NCI-H1436 treated with DMSO at 0.1 percent for 48 hours (cell line): ENCODE results near the gene HAND2.

Experiments
- DNase-seq: peaks from one replicate; lab custom pipeline; 2025; lab: John Stamatoyannopoulos, UW

Gene HAND2

GRCh38 chr4:173501592-173502150 is 28.4 kb downstream of the HAND2 start:
- DNase-seq: no peak

DNA sequence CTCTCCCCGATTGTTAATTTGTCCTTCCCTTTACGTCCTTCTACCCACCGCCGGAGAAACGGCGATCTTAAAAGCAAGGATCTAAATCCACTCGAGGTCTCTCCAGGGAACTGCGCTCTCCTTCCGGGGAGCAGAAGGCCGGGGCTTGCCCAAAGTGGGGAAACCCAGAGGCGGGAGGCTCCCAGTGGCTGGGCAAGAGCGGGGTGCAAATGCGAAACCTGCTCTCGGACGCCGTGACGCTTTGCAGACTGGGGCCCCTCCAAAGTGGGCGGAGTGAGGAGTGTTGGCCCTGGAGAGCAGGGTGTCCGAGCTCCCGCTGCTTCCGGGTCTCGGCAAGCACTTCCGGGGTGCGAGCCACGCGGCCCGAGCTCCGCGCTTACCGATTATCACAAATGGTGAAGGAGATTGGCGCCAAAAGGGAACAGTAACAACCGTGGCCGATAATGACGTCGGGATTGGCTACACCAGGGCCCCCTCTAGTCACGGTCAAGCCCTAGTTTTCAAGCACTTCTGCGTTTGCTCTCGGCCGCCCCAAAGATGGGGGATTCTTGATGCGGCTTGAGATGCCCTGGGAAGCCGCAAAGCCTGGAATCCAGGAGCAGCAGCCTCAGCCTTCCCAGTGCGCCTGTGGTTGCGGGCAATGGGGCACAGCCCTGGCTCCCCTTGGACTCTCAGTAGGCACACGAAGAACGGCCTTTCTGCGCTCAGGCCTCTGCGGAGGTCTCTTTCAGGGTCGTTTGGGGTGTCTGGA is 29.0 kb downstream of the HAND2 start:
- DNase-seq: no peak

DNA sequence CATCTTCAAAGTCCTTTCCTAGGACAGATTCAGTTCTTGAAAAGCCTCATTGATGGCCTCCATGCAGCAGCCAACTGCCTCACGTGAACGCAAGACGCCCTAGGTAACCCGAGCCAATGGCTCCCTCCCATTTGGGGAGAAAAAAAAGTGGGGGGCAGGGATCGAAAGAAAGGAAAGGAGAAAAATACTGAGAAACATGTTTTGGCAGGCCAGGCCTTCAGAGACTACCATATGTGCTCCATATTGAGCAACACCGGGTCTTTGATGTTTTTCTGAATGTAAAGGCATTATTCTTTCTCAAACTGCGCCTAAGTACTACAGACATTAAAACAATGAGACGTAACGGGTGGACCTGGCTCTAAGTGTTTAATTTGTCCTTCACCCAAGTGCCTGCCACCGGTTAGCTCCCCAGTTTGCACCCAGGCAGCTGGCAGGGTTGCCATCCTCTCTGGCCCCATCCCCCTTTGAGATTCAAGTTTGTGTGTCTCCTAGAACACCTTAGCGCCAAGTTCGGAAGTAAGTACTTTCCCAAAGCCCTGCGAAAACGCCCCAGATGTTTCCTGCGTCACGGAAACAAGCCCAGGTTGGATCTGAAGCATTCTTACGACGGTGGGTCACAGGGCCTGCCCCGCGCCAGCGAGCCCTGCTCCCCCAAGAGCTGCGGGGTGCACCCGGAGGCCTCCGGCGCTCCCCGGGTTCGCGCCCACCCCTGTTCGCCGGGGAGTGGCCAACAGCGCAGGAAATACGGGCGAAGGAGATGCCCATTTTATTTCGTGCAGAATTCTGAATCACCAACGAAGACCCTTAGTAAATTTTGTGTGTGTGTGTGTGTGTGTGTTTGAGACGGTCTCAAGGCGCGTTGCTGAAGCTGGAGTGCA is 30.1 kb downstream of the HAND2 start:
- DNase-seq: no peak

GRCh38 chr4:173498771-173499170 is 31.3 kb downstream of the HAND2 start:
- DNase-seq: no peak

DNA sequence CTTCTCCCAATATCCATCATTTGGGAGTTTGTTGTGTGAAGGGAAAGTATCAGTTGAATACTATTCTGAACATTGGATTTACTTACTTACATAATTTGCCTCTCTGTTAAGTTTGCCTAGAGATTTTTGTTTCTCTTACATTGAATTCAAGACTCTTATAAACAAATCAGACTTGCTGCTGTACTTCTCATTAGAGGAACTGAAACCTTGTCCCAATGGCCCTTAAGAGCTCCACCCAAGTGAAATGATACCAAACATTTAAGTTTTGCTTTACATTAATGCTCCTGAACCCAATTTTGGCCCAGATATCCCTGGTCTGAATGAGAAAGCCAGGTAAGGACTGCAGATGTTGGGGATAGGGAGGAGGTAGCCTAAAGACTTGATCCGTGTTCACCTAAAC is 32.0 kb downstream of the HAND2 start:
- DNase-seq: no peak

DNA sequence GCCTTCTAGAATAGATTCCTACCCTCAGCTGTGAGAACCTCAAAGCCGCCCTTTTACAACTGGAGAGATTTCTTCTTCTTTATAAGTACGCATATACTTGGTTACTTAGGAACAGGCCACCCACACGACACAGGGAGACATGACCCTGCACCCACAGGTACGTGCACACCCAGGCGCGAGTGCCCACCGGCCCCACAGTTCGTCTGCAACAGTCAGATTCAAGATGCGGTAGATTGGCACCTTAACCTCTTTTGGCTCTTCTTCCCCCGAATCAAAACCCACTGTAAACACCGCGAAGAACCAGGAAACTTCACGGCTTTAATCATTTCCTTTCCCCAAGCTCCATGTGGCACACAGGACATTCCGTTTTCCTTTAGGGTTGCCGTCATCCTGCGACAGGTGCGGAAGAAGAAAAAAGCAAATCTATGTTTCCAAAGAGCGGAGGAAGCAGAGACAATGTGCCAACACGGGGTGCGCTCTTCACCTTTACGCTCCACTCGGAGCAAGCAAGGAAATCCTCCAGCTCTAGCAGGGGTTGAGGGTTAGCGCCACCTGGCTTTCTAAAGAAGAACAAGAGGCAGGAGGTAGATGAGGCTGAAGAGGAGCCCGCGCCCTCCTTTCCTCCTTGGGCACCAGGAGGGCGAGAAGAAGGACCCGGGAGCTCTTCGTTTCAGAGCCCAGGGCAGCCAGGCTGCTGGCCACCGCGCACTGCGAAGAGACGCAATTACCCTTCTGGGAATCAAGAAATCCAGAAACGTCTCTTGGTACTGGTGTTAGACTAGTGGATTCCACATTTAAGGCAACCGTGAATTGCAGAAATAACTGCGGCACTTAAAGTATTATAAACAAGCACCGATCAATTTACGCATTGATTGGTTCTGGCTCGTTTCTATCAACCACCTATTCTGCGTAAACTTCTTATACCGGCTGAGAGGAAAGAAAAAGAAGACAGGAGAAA is 35.7 kb downstream of the HAND2 start:
- DNase-seq: peak; percentile 8

GRCh38 chr4:173493041-173493440 is 37.0 kb downstream of the HAND2 start:
- DNase-seq: no peak

DNA sequence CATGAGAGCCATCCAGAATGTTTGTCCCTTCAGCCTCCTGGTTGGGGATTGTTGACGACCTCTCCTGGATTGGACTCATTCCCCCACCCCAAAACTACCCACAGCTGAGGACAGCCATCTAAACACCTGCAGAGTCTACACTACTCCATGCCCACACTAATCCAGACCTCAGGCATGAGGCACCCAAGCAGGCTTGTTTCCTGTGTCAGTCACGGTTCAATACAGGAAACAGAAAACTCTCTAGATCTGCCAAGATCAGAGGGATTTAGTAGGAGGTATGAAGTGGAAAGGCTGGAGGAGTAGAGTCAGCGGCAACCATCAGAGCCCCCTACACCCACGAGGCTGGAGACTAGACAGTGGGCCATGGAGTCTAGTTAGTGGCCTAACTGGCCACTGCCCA is 37.7 kb downstream of the HAND2 start:
- no peak for DNase-seq

GRCh38 chr4:173490817-173491528 is 39.1 kb downstream of the HAND2 start:
- no peak for DNase-seq

GRCh38 chr4:173490256-173490655 is 39.8 kb downstream of the HAND2 start:
- no peak for DNase-seq

DNA sequence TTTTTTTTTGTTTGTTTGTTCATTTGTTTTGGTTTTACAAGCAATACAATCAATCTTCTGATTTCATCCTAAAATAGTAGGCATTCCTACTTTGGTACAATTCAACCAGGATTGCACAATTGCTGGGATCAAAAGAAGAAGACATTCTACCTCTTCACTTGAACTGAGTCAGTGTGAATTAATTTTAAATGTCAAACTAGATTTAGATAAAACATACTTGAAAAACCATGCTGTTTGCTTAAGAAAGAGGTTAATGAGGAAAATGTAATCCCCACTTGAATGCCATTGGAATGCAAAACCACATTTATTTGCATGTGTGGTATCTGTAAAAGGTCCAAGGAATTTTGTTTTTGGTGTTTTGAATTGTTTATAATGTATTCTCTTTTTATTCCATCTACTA is 40.5 kb downstream of the HAND2 start:
- no peak for DNase-seq

DNA sequence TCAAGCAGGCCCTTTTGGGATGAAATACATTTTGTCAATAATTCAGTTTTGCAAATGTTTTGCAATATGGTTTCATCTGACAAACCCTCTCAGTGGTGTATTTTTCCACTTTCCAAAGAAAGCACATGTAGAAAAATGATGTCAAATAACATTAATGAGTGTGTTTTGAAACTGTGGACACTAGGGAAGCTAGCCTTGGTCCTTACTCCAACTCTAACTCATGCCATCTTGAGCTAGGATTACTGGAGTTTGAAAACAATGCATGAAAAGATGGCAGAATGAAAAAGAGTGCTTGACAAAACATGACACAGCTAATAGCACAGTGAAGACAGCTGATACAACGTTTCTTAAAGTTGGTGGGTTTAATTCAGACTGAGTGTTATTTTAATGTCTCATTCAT is 41.4 kb downstream of the HAND2 start:
- no peak for DNase-seq

DNA sequence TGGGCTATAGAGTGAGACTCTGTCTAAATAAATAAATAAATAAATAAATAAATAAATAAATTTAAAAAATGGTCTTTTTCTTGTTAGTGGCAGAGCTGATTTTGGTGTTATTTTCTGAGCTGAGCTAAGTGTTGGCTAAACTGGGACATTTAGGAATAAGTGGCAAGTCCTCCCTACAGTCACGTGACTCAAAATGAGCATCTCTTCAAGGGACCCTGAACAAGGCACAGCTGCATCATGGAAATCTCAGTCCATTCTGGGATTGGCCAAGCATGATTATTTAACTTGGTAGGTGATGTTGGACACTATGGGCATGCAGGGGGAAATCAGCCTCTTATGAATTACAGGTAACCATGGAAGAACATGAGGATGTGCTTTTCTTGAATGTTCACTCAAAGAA is 42.0 kb downstream of the HAND2 start:
- no peak for DNase-seq

DNA sequence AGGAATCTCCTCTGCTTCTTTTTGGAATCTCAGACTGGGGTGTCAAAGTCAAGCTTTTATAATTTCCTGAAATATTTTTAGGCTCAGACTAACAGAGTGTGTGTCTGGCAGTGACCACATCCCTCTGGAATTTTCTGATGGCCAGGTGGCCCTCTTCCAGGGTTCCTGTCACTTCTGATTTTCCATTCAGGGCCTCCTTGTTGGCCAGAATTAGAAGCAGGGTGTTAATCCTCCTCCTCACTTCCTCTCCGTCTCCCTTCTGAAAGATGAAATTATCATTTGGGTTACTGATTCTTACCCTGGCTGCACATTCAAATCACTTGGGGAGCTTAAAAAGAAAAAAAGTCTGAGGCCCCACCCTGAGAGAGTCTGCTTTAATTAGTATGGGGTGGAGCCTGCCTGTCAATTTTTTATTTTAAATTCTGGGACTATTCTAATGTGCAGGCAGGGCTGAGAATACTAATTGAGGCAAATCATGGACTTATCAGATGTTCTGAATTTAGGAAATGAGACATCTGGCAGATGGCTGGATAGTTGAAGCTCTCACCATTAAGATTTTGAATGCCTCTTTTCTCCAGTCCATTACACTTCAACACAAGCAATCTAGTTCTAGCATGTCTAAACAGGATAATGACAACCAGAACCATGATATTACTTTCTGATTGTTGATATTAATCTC is 43.2 kb downstream of the HAND2 start:
- DNase-seq: no peak

GRCh38 chr4:173485164-173485563 is 44.9 kb downstream of the HAND2 start:
- DNase-seq: no peak

GRCh38 chr4:173482330-173482931 is 47.6 kb downstream of the HAND2 start:
- no peak for DNase-seq

- DNase-seq: no peak
Measured at GRCh38 chr4:173478913-173479283, 51.1 kb downstream of the HAND2 start.

DNA sequence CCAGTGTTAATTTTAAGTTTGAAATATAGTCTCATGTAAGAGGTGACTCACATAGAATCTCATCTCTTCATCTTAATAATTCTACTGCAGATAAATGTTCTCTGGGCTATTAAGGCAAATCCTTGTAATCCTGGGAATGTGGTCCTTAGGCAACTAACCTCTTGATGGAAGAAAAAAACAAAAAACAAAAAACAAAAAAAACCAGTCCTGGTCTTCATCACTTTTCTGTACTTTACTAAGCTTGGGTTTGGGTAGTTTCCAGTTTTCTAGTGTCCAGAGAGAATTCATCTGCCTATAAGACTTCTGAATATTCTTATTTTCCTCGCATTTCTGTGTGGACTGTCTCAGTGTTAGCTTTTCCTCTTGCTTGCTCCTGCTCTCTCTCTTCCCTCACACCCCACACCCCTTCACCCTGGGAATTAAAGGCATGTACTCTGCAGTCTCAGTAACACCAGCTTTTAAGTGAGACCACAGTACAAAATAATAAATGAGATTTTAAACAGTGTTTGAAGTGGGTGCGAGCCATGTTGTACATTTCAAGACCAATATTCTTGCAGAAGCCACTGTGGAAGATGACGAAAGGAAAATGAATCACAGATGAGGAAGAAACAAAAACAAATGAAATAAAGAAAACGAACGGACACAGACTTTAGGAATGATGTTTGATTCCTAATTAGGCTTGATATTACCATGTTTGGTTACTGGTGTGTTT is 51.7 kb downstream of the HAND2 start:
- no peak for DNase-seq

- no peak for DNase-seq
Measured at GRCh38 chr4:173477016-173477415, 53.0 kb downstream of the HAND2 start.
